ENCODE results near the gene FAM47E. TPM values are rescaled to one million over a fixed set of nuclear protein-coding genes. Genes with fewer than 3 reads are reported as not detected.
"Not testable (repeated sequence)": the region's sequence is repeated elsewhere in the genome, so short reads cannot be mapped to it uniquely, and the experiment has no call there.

The FAM47E gene
- polyA plus RNA-seq, 6 donors from 2014 or later: 0.31 to 0.60 TPM; not detected in 4

DNA sequence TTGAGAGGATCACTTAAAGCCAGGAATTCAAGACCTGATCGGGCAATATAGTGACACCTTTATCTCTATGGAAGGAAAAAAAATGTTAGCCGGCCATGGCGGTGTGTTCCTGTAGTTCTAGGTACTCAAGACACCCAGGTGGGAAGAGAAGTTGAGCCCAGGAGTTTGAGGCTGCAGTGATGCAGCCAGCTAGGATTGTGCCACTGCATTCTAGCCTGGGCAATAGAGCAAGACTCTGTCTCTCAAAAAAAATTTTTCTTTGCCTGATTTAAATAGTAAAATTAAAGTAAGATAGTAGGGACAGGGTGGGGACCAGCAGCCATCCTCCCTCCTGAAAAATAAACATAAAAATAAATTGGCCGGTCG, 16.9 kb upstream of the FAM47E start:
- H3K4me3 Mint-ChIP-seq: no peak overlapping the region

DNA sequence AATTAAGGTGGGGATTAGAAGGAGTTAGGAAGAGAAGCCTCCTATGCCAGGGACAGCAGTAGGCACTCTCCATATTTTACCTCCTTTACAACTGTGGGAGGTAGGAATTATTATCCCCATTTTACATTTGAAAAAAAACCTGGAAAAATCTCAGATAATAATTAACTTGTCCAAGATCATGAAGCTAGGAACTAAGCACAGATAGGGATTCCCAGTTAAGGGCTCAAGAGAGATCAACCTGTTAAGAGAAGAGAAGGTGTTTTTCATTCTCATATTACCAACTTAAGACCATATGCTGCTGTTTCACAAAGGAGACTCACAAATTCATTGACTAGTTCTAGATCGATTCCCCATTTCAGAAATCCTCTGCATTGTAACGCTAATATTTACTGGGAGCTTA, 16.1 kb upstream of the FAM47E start:
- Mint-ChIP-seq H3K9me3 (peaks cover 0 to 22% (median 10%) of the 10 kb centered on the region in 7 donors), H3K36me3 (peaks cover 4 to 7% of the 10 kb centered on the region in 2 donors), H3K4me1 (no peaks in the 10 kb centered on the region), H3K4me3 (no peak overlapping the region), H3K27me3 (peaks cover 0 to 1% (median 1%) of the 10 kb centered on the region in 3 donors), H3K27ac (peak overlapping the region in 1 of 6 donors; percentile 33)
- ATAC-seq (ENCODE audit: low read depth in 2 of 2): no peak
- no peak for DNase-seq

More for the DNA sequence above, 16.9 kb upstream of the FAM47E start:
- Mint-ChIP-seq H3K9me3 (peaks cover 1 to 20% (median 5%) of the 10 kb centered on the region in 7 donors), H3K4me1 (no peaks in the 10 kb centered on the region), H3K36me3 (peaks cover under 1% of the 10 kb centered on the region in 2 donors), H3K27ac (no peak overlapping the region), H3K27me3 (peaks cover 0 to under 1% (median 0%) of the 10 kb centered on the region in 3 donors)
- DNase-seq: no peak
- ATAC-seq (ENCODE audit: low read depth in 2 of 2): no peak

DNA sequence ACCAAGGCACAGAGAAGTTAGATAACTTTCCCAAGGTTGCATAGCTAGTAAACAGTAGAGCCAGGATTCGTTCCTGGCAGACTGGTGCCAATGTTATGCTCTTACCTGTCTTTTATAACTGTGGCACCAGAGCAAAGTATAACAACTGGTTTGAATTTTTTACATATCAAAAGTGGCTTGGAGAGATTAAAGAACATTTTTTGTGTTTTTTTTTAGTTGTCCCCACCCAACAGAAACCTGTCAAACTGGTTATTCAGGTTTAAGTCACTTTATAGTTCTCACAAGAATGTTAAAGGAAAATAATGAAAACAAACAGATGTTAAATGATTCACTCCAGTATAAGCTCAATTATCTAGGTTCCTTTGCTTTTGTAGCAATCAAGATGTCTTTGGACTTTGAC, 15.6 kb upstream of the FAM47E start:
- peaks cover 9 to 11% of the 10 kb centered on the region in 2 donors for H3K36me3 Mint-ChIP-seq
- no peak for ATAC-seq (ENCODE audit: low read depth in 2 of 2)
- peaks cover 4 to 27% (median 16%) of the 10 kb centered on the region in 7 donors for H3K9me3 Mint-ChIP-seq
- H3K4me3 Mint-ChIP-seq: no peak overlapping the region
- H3K4me1 Mint-ChIP-seq: no peaks in the 10 kb centered on the region
- peaks cover 0 to 6% (median 6%) of the 10 kb centered on the region in 3 donors for H3K27me3 Mint-ChIP-seq
- DNase-seq: no peak
- H3K27ac Mint-ChIP-seq: no peak overlapping the region

DNA sequence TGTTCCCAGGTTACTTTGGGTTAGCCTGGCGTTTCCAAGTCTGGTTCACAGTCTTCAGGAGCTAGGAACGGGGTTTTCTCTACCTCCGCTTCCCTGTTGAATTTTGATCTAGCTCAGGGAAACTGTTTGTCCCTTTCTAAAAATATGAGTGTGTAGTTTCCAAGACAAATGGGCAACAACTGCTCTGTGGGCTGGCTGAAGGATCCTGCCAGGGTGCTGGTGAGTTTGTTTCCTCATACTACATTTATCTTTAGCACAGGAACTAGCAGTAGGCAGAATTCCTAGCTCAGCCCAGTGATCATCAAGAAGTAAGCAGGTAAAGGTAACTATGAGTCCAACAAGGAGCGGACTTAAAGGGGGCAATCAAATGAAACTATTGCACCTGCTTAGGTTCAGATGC, 13.3 kb upstream of the FAM47E start:
- no peak overlapping the region for H3K27ac Mint-ChIP-seq
- peaks cover 0 to 16% (median 8%) of the 10 kb centered on the region in 3 donors for H3K27me3 Mint-ChIP-seq
- H3K9me3 Mint-ChIP-seq: peaks cover 5 to 40% (median 20%) of the 10 kb centered on the region in 7 donors
- no peaks in the 10 kb centered on the region for H3K4me1 Mint-ChIP-seq
- H3K4me3 Mint-ChIP-seq: no peak overlapping the region
- no peak for ATAC-seq (ENCODE audit: low read depth in 2 of 2)
- H3K36me3 Mint-ChIP-seq: peaks cover 11 to 12% of the 10 kb centered on the region in 2 donors
- no peak for DNase-seq

DNA sequence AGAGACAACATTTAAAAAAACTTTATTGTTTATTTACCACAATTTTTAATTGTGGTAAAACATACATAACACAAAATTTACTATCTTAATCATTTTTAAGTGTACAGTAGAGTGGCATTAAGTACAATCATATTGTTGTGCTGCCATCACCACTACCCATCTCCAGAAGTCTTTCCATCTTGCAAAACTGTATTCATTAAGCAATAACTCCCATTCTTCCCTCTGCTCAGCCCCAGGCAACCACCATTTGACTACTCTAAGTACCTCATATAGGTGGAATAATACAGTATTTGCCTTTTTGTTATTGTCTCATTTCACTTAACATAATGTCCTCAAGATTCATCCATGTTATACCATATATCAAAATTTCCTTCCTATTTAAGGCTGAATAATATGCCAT, 12.8 kb upstream of the FAM47E start:
- DNase-seq: no peak
- Mint-ChIP-seq H3K27me3 (peaks cover 3 to 18% (median 8%) of the 10 kb centered on the region in 3 donors), H3K4me3 (no peak overlapping the region), H3K27ac (peak overlapping the region in 1 of 6 donors; percentile 4), H3K9me3 (peaks cover 5 to 44% (median 21%) of the 10 kb centered on the region in 7 donors), H3K4me1 (no peaks in the 10 kb centered on the region), H3K36me3 (peaks cover 11 to 12% of the 10 kb centered on the region in 2 donors)
- no peak for ATAC-seq (ENCODE audit: low read depth in 2 of 2)

DNA sequence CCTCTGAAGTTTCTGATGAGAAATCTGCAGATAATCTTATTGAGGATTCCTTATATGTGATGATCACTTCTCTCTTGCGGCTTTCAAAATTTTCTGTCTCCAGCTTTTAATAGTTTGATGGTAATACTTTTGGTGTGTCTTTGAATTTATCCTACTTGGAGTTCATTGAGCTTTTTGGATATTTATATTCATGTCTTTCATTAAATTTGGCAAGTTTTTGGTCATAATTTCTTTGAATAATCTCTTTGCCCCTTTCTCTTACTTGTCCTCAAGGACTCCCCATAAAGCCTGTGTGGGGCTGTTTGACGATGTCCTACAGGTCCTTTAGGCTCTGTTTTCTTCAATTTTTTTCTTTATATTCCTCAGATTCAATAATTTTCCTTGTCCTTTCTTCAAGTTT, 11.3 kb upstream of the FAM47E start:
- Mint-ChIP-seq H3K27ac (peak overlapping the region in 1 of 6 donors; percentile 30), H3K9me3 (peaks cover 5 to 48% (median 21%) of the 10 kb centered on the region in 7 donors), H3K27me3 (peaks cover 7 to 22% (median 8%) of the 10 kb centered on the region in 3 donors), H3K4me3 (no peak overlapping the region), H3K36me3 (peaks cover 11 to 12% of the 10 kb centered on the region in 2 donors), H3K4me1 (no peaks in the 10 kb centered on the region)
- ATAC-seq (ENCODE audit: low read depth in 2 of 2) (no peak), DNase-seq (no peak)

DNA sequence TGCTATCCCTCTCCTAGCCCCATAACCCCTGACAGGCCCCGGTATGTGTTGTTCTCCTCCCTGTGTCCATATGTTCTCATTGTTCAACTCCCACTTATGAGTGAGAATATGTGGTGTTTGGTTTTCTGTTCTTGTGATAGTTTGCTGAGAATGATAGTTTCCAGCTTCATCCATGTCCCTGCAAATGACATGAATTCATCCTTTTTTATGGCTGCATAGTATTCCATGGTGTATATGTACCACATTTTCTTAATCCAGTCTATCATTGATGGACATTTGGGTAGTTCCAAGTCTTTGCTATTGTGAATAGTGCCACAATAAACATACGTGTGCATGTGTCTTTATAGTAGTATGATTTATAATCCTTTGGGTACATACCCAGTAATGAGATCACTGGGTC, 7.6 kb upstream of the FAM47E start:
- Mint-ChIP-seq H3K36me3 (peaks cover 11 to 12% of the 10 kb centered on the region in 2 donors), H3K9me3 (peaks cover 5 to 36% (median 21%) of the 10 kb centered on the region in 7 donors), H3K27me3 (peaks cover 7 to 43% (median 20%) of the 10 kb centered on the region in 3 donors)
- not testable (repeated sequence) for H3K4me3 Mint-ChIP-seq; H3K4me1 Mint-ChIP-seq; ATAC-seq (ENCODE audit: low read depth in 2 of 2); H3K27ac Mint-ChIP-seq; DNase-seq

DNA sequence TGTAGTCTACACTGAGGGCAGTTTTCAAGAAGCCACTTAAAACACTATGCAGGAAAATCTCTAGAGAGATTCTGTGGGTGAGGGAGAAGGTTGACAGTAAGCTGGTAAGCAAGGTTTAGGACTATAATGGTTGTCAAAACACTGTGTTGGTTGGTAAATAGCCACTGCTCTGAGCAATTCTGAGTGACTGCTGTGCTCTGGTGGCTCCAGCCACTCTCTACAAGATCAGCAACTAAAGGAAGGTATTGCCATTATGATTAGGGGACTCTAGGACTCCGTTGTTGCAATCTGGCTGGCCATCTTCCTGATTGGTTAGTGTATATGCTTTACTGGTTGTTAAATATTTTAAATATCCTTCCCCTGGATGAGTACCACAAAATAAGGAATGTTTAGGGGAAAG, 5.5 kb upstream of the FAM47E start:
- peaks cover under 1 to 22% (median 4%) of the 10 kb centered on the region in 7 donors for H3K9me3 Mint-ChIP-seq

DNA sequence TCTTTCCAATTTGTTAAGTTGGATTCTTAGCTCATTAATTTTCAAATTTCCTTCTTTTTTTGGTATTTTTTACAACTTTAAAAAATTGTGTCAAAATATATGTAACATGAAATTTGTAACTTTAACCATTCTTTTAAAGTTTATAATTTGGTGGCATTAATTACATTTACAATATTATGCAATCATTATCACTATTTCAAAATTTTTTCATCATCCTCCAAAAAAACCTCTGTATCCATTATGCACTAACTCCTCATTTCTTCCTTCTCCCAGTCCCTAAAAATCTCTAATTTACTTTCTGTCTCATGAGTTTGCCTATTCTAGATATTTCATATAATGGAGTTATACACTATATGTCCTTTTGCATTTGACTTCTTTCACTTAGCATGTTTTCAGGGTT, 4.7 kb upstream of the FAM47E start:
- ATAC-seq (ENCODE audit: low read depth in 2 of 2): no peak
- Mint-ChIP-seq H3K27ac (peak overlapping the region in 1 of 6 donors; percentile 21), H3K27me3 (peaks cover 34 to 61% (median 34%) of the 10 kb centered on the region in 3 donors), H3K4me1 (peaks cover 6 to 9% (median 8%) of the 10 kb centered on the region in 3 donors), H3K9me3 (peaks cover 0 to 15% (median 3%) of the 10 kb centered on the region in 7 donors), H3K4me3 (no peak overlapping the region), H3K36me3 (no peaks in the 10 kb centered on the region)
- no peak for DNase-seq

More for the DNA sequence above, 5.5 kb upstream of the FAM47E start:
- H3K4me3 Mint-ChIP-seq: no peak overlapping the region
- H3K36me3 Mint-ChIP-seq: peaks cover 0 to 2% of the 10 kb centered on the region in 2 donors
- no peak overlapping the region for H3K27ac Mint-ChIP-seq
- ATAC-seq (ENCODE audit: low read depth in 2 of 2) (no peak), DNase-seq (no peak)
- H3K4me1 Mint-ChIP-seq: peaks cover 2 to 3% (median 2%) of the 10 kb centered on the region in 3 donors
- H3K27me3 Mint-ChIP-seq: peaks cover 26 to 57% (median 30%) of the 10 kb centered on the region in 3 donors

DNA sequence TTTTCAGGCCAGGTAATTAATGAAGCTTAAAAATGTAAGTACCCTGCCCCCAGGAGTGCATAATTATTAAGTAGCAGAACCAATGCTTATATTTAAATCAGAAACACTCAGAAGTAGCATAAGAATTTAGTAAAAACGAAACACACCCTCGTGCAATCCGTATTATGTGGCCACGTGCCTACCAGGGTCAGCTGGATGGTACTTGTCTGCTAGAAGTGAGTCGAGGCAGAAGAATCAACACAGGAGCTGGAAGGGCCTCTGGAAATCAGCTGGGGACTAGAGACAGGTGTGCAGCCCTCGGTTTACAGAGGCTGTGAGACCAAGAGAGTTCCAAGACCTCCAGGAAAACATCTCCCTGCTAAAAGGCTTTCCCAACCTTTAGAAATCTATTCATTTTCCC, 559 bp upstream of the FAM47E start:
- ATAC-seq (ENCODE audit: low read depth in 2 of 2) (peak in 1 of 2 donors; percentile 17), DNase-seq (no peak)
- H3K9me3 Mint-ChIP-seq: peaks cover 0 to 2% (median 0%) of the 10 kb centered on the region in 7 donors
- H3K27me3 Mint-ChIP-seq: peaks cover 56 to 84% (median 66%) of the 10 kb centered on the region in 3 donors
- H3K27ac Mint-ChIP-seq: peak overlapping the region in 4 of 6 donors; percentile 17 to 83 (median 50)
- H3K4me1 Mint-ChIP-seq: peaks cover 6 to 9% (median 9%) of the 10 kb centered on the region in 3 donors
- H3K4me3 Mint-ChIP-seq: peak overlapping the region in 7 of 8 donors; percentile 52 to 90 (median 84)
- no peaks in the 10 kb centered on the region for H3K36me3 Mint-ChIP-seq

DNA sequence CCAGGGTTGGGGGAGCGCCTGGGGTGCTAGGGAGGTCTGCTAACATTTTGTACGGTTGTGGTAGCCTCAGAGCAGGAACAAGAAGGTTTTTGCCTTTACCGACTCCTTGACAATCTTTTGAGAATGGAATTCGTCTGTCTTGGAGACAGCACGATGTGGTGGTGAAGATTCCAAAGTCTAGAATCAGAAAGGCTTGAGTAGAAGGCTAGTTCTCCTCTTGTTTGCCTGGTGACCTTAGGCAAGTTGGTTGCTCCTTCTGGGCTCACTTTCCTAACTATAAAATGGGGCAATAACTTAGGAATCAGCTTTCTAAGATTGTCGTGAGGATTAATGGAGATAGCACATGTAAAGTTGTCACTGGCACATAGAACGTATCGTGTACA, 741 bp downstream of the FAM47E start:
- Mint-ChIP-seq H3K4me3 (peak overlapping the region in 5 of 8 donors; percentile 9 to 76 (median 67)), H3K27ac (peak overlapping the region in 1 of 6 donors; percentile 66), H3K36me3 (no peaks in the 10 kb centered on the region), H3K4me1 (peaks cover 6 to 9% (median 9%) of the 10 kb centered on the region in 3 donors), H3K27me3 (peaks cover 52 to 80% (median 78%) of the 10 kb centered on the region in 3 donors), H3K9me3 (peaks cover 0 to 2% (median 0%) of the 10 kb centered on the region in 7 donors)
- no peak for ATAC-seq (ENCODE audit: low read depth in 2 of 2)
- no peak for DNase-seq

DNA sequence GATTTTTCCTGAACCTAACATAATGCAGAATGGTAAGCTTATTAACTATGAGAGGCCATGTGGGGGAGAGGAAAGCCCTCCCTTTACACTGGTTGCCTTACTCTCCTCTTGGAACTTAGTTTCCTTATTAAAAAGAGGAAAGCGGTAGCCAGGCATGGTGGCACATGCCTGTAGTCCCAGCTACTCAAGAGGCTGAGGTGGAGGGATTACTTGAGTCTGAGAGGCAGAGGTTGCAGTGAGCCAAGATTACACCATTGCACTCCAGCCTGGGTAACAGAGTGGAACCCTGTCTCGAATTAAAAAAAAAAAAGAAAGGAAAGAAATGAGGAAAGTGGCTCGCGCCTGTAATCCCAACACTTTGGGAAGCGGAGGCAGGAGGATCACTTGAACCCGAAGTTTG, 2.0 kb downstream of the FAM47E start:
- Mint-ChIP-seq H3K27ac (no peak overlapping the region), H3K9me3 (peaks cover 0 to 2% (median 0%) of the 10 kb centered on the region in 7 donors), H3K36me3 (no peaks in the 10 kb centered on the region), H3K4me1 (peaks cover 6 to 9% (median 9%) of the 10 kb centered on the region in 3 donors), H3K4me3 (no peak overlapping the region), H3K27me3 (peaks cover 53 to 90% (median 83%) of the 10 kb centered on the region in 3 donors)
- ATAC-seq (ENCODE audit: low read depth in 2 of 2): no peak
- no peak for DNase-seq

DNA sequence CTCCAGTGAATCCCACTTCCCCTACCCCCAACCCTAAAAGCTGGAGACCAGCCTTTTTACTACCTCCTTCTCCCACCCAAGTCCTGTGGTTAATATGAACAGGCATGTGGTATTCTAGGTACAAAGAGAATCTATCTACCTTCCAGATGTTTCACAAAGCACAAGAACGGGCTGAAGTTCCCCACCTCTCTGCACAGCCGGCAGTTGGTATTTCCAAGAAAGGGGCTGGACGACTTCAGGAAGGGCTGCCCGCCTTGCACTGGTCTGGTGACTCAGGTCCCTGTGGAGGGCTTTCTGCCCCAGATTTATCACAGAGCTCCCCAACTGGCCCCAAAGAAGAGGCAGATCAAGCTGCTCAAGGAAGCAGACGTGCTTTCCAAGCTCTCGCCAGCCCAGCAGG, 4.5 kb downstream of the FAM47E start:
- Mint-ChIP-seq H3K27ac (no peak overlapping the region), H3K27me3 (peaks cover 35 to 76% (median 58%) of the 10 kb centered on the region in 3 donors), H3K9me3 (peaks cover 0 to 6% (median 0%) of the 10 kb centered on the region in 7 donors), H3K4me1 (peaks cover 5 to 7% (median 6%) of the 10 kb centered on the region in 3 donors), H3K36me3 (no peaks in the 10 kb centered on the region), H3K4me3 (no peak overlapping the region)
- no peak for ATAC-seq (ENCODE audit: low read depth in 2 of 2)
- no peak for DNase-seq

DNA sequence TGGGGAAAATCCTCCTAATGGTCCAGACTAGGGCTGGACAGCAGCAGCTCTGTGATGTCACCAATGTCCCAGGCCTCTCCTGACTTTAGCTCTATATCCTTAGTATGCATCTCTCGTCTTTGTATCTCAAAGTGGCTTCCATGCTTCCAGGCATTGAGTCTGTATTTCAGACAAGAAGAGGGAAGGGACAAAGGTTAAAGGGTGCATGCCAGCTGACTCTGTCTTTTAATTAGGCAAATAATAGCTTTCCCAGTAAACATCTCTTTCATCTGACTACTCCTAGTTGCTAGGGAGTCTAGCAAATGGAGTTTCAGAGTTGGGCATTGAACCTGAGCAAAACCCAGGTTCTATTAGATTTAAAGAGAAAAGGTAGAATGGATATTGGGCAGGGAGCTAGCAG, 5.4 kb downstream of the FAM47E start:
- H3K27ac Mint-ChIP-seq: no peak overlapping the region
- H3K36me3 Mint-ChIP-seq: no peaks in the 10 kb centered on the region
- ATAC-seq (ENCODE audit: low read depth in 2 of 2) (no peak), DNase-seq (no peak)
- peaks cover 0 to under 1% (median 0%) of the 10 kb centered on the region in 3 donors for H3K4me1 Mint-ChIP-seq
- H3K9me3 Mint-ChIP-seq: peaks cover 0 to 6% (median 0%) of the 10 kb centered on the region in 7 donors
- H3K4me3 Mint-ChIP-seq: no peak overlapping the region
- H3K27me3 Mint-ChIP-seq: peaks cover 32 to 68% (median 49%) of the 10 kb centered on the region in 3 donors
